Measurements from ENCODE around the gene LCN10. TPM values are rescaled to one million over a fixed set of nuclear protein-coding genes. Genes with fewer than 3 reads are reported as not detected.

LCN10 gene
- total and polyA plus RNA-seq, 9 of the 15 experiments (the other 6 are each of a cell fraction or from before 2014, with no cell fraction given), result 0.10 to 0.21 (median 0.14) TPM; not detected in 6

DNA sequence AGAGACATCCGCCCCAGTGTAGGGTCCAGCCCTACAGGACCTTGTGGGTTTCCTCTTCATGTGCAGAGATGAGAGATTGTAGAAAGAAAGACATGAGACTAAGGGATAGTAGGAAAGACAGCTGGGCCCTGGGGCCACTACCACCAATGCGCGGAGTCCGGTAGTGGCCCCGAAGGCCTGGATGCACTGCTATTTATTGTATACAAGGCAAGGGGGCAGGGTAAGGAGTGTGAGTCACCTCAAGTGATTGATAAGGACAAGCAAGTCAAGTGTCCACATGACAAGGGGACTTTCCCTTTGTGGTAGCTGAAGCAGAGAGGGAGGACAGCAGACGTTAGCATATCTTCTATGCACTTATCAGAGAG lies 42.2 kb upstream of the LCN10 start (continued):
- TF ChIP-seq, protein P1, sequence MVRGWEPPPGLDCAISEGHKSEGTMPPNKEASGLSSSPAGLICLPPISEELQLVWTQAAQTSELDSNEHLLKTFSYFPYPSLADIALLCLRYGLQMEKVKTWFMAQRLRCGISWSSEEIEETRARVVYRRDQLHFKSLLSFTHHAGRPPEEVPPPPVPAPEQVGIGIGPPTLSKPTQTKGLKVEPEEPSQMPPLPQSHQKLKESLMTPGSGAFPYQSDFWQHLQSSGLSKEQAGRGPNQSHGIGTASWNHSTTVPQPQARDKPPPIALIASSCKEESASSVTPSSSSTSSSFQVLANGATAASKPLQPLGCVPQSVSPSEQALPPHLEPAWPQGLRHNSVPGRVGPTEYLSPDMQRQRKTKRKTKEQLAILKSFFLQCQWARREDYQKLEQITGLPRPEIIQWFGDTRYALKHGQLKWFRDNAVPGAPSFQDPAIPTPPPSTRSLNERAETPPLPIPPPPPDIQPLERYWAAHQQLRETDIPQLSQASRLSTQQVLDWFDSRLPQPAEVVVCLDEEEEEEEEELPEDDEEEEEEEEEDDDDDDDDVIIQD (CRISPR knock-in tag; IDR thresholded peaks at IDR 0.05), result no peak
- TF ChIP-seq BDP1 (IDR thresholded peaks at IDR 0.05; ENCODE audit: insufficient read depth, insufficient read length) (no peak), GTF2B (IDR thresholded peaks at IDR 0.05; ENCODE audit: extremely low read depth, insufficient read length) (no peak), ELF1 (tag; IDR thresholded peaks at IDR 0.05) (no peak), CBX1 (IDR thresholded peaks at IDR 0.05; ENCODE audit: low read depth) (no peak), ILF3 (IDR thresholded peaks at IDR 0.05; ENCODE audit: borderline replicate concordance) (no peak), NFYB (IDR thresholded peaks at IDR 0.05; ENCODE audit: extremely low read depth, insufficient read length) (no peak), POLR2H (tag; IDR thresholded peaks at IDR 0.05; ENCODE audit: low read depth) (no peak), PTRF (tag; IDR thresholded peaks at IDR 0.05) (no peak), BCOR (IDR thresholded peaks at IDR 0.05) (no peak), ZNF445 (CRISPR knock-in tag; IDR thresholded peaks at IDR 0.05; ENCODE audit: low read depth) (no peak), ZNF184 (CRISPR knock-in tag; IDR thresholded peaks at IDR 0.05) (no peak), BRF1 (IDR thresholded peaks at IDR 0.05; ENCODE audit: borderline replicate concordance, extremely low read depth, insufficient read length) (no peak), ZNF436 (CRISPR knock-in tag; IDR thresholded peaks at IDR 0.05) (no peak), TRIM28 (IDR thresholded peaks at IDR 0.05) (no peak), U2AF1 (optimal IDR thresholded peaks at IDR 0.05; ENCODE audit: low read depth, low read length) (no peak), NFATC3 (IDR thresholded peaks at IDR 0.05) (no peak), FOXJ2 (tag; IDR thresholded peaks at IDR 0.05) (no peak), ZNF263 (CRISPR knock-in tag; IDR thresholded peaks at IDR 0.05; ENCODE audit: borderline replicate concordance) (no peak), ZC3H8 (IDR thresholded peaks at IDR 0.05) (no peak), ZBTB8A (IDR thresholded peaks at IDR 0.05; ENCODE audit: partially characterized antibody) (no peak), ZNF830 (CRISPR knock-in tag; IDR thresholded peaks at IDR 0.05) (no peak), FOXK1 (CRISPR knock-in tag; IDR thresholded peaks at IDR 0.05; ENCODE audit: borderline replicate concordance) (no peak)
- TF ChIP-seq, protein P2, sequence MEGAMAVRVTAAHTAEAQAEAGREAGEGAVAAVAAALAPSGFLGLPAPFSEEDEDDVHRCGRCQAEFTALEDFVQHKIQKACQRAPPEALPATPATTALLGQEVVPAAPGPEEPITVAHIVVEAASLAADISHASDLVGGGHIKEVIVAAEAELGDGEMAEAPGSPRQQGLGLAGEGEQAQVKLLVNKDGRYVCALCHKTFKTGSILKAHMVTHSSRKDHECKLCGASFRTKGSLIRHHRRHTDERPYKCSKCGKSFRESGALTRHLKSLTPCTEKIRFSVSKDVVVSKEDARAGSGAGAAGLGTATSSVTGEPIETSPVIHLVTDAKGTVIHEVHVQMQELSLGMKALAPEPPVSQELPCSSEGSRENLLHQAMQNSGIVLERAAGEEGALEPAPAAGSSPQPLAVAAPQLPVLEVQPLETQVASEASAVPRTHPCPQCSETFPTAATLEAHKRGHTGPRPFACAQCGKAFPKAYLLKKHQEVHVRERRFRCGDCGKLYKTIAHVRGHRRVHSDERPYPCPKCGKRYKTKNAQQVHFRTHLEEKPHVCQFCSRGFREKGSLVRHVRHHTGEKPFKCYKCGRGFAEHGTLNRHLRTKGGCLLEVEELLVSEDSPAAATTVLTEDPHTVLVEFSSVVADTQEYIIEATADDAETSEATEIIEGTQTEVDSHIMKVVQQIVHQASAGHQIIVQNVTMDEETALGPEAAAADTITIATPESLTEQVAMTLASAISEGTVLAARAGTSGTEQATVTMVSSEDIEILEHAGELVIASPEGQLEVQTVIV (CRISPR knock-in tag; IDR thresholded peaks at IDR 0.05; ENCODE audit: borderline replicate concordance), result no peak
